Adrenal gland (tissue), 12 donors: ENCODE results near the gene CCDC33. TPM values are rescaled to one million over a fixed set of nuclear protein-coding genes. Genes with fewer than 3 reads are reported as not detected.

Source experiments
- DNase-seq, 7 donors: peaks; one replicate each; pipeline ENCODE4 v3.0.0-alpha.2; 2019 to 2020
- H3K27ac ChIP-seq, 5 donors: fragments of 200-600 bp; sonication (generic) in 4 of 5; 1 replicate in 3 of 5; 2 replicates in 2 of 5; pipeline versions ENCODE4 v1.5.1 to v1.8.0; 2016 to 2020; ENCODE audit warnings: mild to moderate bottlenecking in 1 of 5
- H3K27me3 ChIP-seq: fragments of 200-600 bp; 2 replicates; pipeline ENCODE4 v1.8.0; 2021
- H3K36me3 ChIP-seq, 2 donors: fragments of 200-600 bp; replicated peaks in 1 of 2; 1 replicate in 1 of 2; 2 replicates in 1 of 2; pipeline versions ENCODE4 v1.5.1 to v1.8.0; 2018 to 2022
- H3K4me1 ChIP-seq, 2 donors: fragments of 200-600 bp; replicated peaks in 1 of 2; 1 replicate in 1 of 2; 2 replicates in 1 of 2; pipeline versions ENCODE4 v1.5.1 to v1.8.0; 2018 to 2021
- H3K4me3 ChIP-seq, 4 donors: fragments of 200-600 bp; sonication (generic) in 3 of 4; one replicate each; pipeline ENCODE4 v1.5.1; 2016 to 2018
- H3K9me3 ChIP-seq, 3 donors: fragments of 200-600 bp; sonication (generic) in 1 of 3; replicated peaks in 1 of 3; 1 replicate in 2 of 3; 2 replicates in 1 of 3; pipeline versions ENCODE4 v1.5.1 to v1.8.0; 2016 to 2021
- POLR2A ChIP-seq, 2 donors: fragments of 450-650 bp; IDR thresholded peaks; one replicate each; pipeline ENCODE4 v1.6.1; 2017; ENCODE audit warnings: antibody characterized with exemption in 2 of 2, mild to moderate bottlenecking in 2 of 2, moderate library complexity in 1 of 2
- WGBS, 4 donors: extraction: QIAGEN DNeasy Blood & Tissue Kit in 2 of 4; methylation state at CpG; one replicate each; pipeline versions ENCODE4 v1.1.5 to v1.1.7; 2013 to 2017; 5-methylcytosine and 5-hydroxymethylcytosine counted together
- intact Hi-C, 2 donors: fragments of 100-400 bp; cut with DNase I; formaldehyde crosslinking; loops; one replicate each; pipeline versions ENCODE4 v1.14.1 to v1.15.0; 2022 to 2023
- polyA plus RNA-seq, 3 donors: library from polyadenylated mRNA; stranded (reverse); fragments of 200-250 nt in 2 of 3; fragments of 350-450 nt in 1 of 3; fragmentation: Illumina TruSeq in 1 of 3; extraction: RNeasy Lipid Tissue Mini Kit (QIAGEN cat#74804) in 1 of 3; gene quantifications; one replicate each; pipeline ENCODE4 v1.2.3, GENCODE V29; 2013 to 2014
- total RNA-seq, 9 donors: library from RNA; depleted of rRNA in 4 of 9; stranded (reverse); fragments of >200 nt in 4 of 9; fragments of 120-200 nt in 1 of 9; fragmentation: NEBNext Ultra II Directional in 1 of 9; extraction: Animal tissue kit (Norgen Biotek cat#: 25700) in 1 of 9; gene quantifications; one replicate each; pipeline versions ENCODE4 v1.1.0 to v1.2.4, GENCODE V29; 2013 to 2023
- TF ChIP-seq, protein P1 (sequence below), 6 experiments: fragments of 450-650 bp in 4 of 6; fragments of 200-600 bp in 2 of 6; sonication (generic) in 1 of 6; IDR thresholded peaks; 1 replicate in 5 of 6; 2 replicates in 1 of 6; pipeline versions ENCODE4 v1.5.1 to v1.8.0; 2016 to 2021; ENCODE audit warnings: antibody characterized with exemption in 6 of 6, mild to moderate bottlenecking in 2 of 6, moderate library complexity in 1 of 6
- donor health status: healthy with polysubstance abuse.
- donor health status: Bipolar disorder and iron deficiency.
- donor health status: DM: yes; HTN: yes; CAD: no.
- donor health status: DM: no; HTN: no; CAD: no.
- donor health status: DM: no; HTN: no; CAD: no.
- donor health status: DM: yes; HTN: yes; CAD: no.

Gene CCDC33
- total and polyA plus RNA-seq, 12 donors: 0.11 to 1.1 (median 0.30) TPM; not detected in 3

DNA sequence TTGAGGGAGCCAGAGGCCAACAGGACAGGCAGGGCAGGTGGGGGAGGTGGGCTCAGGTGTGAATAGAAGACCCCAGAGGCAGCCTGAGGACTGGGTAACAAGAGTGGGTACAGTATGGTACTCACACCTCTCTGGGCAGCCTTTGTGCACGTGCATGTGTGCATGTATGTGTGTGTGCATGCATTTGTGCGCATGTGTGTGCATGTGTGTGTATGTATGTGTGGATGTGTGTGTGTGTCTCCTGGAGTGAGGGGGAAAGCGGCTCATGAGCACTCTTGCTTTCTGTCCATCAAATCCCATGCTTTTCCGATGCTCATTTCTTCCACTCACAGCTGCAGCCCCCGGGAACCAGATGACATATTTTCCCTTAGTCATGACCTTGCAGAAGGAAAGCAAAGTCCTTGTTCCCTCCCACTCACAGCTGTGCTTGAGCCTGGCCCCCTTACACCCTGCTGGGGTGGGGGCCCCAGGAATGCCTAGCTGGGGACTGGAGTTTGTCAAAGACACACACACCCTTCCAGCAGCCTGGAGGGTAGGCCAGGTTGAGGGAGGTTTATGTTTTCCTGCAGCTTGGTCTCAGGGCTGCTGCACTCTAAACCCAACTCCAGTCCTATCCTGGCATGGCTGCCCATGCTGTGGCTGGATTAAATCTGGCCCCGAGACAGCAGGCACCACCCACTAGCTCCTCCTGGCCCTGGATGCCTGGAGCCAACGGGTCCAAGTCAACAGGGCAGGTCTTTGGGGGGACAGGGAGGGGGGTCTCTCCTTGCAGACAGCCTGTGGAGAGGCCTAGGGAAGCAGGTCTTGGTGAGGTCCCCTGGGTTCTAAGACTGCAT lies 22.5 kb downstream of the CCDC33 start:
- no peak overlapping the region for H3K27ac ChIP-seq
- intact Hi-C loops: no loop called here
- no peaks in the 10 kb centered on the region for H3K36me3 ChIP-seq
- 59 to 70% (median 64%) methylated on average over 5 to 7 of the region's 7 CpGs for WGBS, 4 donors
- H3K27me3 ChIP-seq: no peaks in the 10 kb centered on the region
- no peak for TF ChIP-seq POLR2A (IDR thresholded peaks at IDR 0.05)
- TF ChIP-seq, protein P1, sequence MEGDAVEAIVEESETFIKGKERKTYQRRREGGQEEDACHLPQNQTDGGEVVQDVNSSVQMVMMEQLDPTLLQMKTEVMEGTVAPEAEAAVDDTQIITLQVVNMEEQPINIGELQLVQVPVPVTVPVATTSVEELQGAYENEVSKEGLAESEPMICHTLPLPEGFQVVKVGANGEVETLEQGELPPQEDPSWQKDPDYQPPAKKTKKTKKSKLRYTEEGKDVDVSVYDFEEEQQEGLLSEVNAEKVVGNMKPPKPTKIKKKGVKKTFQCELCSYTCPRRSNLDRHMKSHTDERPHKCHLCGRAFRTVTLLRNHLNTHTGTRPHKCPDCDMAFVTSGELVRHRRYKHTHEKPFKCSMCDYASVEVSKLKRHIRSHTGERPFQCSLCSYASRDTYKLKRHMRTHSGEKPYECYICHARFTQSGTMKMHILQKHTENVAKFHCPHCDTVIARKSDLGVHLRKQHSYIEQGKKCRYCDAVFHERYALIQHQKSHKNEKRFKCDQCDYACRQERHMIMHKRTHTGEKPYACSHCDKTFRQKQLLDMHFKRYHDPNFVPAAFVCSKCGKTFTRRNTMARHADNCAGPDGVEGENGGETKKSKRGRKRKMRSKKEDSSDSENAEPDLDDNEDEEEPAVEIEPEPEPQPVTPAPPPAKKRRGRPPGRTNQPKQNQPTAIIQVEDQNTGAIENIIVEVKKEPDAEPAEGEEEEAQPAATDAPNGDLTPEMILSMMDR (IDR thresholded peaks at IDR 0.05): no peak
- H3K4me1 ChIP-seq: no peaks in the 10 kb centered on the region
- H3K9me3 ChIP-seq: no peaks in the 10 kb centered on the region
- no peak overlapping the region for H3K4me3 ChIP-seq
- DNase-seq: no peak

DNA sequence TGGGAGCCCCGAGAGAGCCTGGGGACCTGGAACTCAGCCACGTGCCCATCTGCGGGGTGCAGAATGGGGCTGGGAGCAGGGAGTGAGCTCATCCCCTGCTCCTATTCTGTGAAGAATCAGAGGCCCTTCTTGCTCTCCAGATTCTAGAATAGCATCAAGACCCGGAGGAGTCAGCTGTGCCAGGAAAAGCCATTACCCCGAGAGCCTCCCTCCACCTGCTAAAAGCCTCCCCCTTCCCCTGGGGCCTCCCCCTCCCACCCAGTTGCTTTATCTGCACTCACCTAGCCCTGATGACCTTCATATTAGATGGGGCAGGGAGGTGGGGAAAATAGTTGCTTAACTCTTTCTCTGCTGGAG lies 23.1 kb downstream of the CCDC33 start:
- Histone ChIP-seq H3K27ac (no peak overlapping the region), H3K27me3 (no peaks in the 10 kb centered on the region), H3K9me3 (no peaks in the 10 kb centered on the region), H3K36me3 (no peaks in the 10 kb centered on the region), H3K4me1 (no peaks in the 10 kb centered on the region), H3K4me3 (no peak overlapping the region)
- no peak for TF ChIP-seq POLR2A (IDR thresholded peaks at IDR 0.05)
- TF ChIP-seq, protein P1 (IDR thresholded peaks at IDR 0.05): no peak
- DNase-seq: no peak
- whole genome bisulfite sequencing, 4 donors: 42 to 60% (median 54%) methylated on average over 2 to 5 of the region's 5 CpGs
- intact Hi-C loops: no loop called here

DNA sequence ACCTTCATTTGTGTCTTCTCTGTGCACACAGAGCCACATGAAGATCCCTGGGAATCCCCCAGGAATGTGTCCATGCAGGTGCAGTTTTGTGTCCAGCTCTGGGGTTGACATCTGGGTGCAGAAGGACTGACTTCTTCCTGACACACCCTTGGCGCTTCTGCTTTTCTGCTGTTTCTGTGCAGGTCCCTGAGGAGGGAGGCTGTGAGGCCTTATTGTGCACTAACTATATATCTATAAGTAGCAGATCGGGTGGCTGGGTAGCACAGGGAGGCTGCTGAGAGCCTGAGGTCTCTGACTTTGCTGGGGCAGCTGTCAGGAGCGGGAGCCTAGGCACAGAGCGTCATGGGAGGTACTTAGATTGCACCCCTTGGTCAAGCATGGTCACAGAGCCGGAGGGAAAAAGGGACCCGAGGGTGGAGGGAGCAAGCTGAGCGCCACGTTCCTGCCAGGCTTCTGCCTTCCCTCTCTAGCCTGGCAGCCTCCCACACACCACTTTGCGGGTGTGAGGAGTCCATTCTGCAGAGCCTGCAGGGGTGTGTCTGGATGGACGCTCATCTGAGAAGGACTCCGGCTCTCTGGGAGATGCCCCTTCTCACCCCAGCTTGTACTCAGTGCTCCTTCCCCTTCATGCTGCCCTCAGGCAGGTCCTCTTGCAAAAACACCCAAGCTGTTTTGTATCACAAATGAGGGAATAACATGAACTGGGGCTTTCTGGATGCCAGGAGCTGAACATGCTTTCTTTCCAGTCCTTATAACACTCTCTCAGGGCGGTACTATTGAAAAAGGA lies 23.9 kb downstream of the CCDC33 start:
- H3K4me3 ChIP-seq: no peak overlapping the region
- no peaks in the 10 kb centered on the region for H3K4me1 ChIP-seq
- no peak overlapping the region for H3K27ac ChIP-seq
- no peaks in the 10 kb centered on the region for H3K9me3 ChIP-seq
- TF ChIP-seq POLR2A (IDR thresholded peaks at IDR 0.05): no peak
- TF ChIP-seq, protein P1 (IDR thresholded peaks at IDR 0.05): no peak
- no peak for DNase-seq
- intact Hi-C loops: no loop called here
- no peaks in the 10 kb centered on the region for H3K36me3 ChIP-seq
- 82 to 87% (median 85%) methylated on average over 9 to 12 of the region's 12 CpGs for WGBS, 4 donors
- no peaks in the 10 kb centered on the region for H3K27me3 ChIP-seq

DNA sequence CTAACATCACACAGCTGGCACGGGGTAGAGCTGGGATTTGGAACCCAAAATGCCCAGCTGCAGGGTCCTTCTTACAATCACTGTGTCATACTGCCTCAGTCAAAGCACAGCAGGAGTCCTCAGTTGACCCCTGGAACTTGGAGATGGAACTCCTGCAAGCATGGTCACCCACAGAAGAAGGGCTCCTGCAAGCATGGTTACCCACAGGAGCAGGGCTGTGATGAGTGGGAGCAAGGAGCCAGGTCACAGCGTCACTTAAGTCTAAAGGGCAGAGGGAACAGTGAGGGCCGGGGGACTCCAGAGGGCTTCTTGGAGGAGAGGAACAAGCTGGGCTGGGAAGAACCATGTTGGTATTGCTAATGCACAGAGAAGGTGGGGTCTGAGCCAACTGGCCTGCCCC lies 24.9 kb downstream of the CCDC33 start:
- DNase-seq: no peak
- Histone ChIP-seq H3K4me3 (no peak overlapping the region), H3K36me3 (no peaks in the 10 kb centered on the region), H3K4me1 (no peaks in the 10 kb centered on the region), H3K9me3 (no peaks in the 10 kb centered on the region), H3K27me3 (no peaks in the 10 kb centered on the region), H3K27ac (no peak overlapping the region)
- TF ChIP-seq, protein P1 (IDR thresholded peaks at IDR 0.05): no peak
- no peak for TF ChIP-seq POLR2A (IDR thresholded peaks at IDR 0.05)
- intact Hi-C loops: no loop called here
- 83 to 95% (median 89%) methylated on average over 3 of the region's 3 CpGs for WGBS, 4 donors
